IPS DF 4.7 (cell line): ENCODE measurements around the gene MIPOL1.
"Not testable (repeated sequence)": the region's sequence is repeated elsewhere in the genome, so short reads cannot be mapped to it uniquely, and the experiment has no call there.

Experiments
- DNase-seq: peaks from one replicate; pipeline ENCODE4 v3.0.0-alpha.2; 2013; ENCODE audit warnings: low spot score; ENCODE audit errors: extremely low read depth

The MIPOL1 gene

DNA sequence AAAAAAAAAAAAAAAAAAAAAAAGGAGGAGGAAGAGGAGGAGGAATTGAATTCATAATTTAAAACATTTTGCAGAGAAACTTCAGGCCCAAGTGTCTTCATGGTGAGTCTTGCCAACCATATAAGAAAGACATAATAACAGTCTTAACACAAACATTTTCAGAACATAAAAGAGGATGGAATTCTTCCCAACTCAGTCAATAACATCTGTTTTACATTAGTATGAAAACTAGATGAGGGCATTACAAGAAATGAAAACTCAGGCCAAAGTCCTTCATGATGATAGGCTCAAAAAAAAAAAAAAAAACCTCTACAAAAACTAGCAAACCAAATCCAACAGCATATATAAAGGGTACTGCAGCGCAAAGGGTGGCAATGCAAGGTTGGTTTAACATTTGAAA is 245.7 kb downstream of the MIPOL1 start:
- DNase-seq: no peak

DNA sequence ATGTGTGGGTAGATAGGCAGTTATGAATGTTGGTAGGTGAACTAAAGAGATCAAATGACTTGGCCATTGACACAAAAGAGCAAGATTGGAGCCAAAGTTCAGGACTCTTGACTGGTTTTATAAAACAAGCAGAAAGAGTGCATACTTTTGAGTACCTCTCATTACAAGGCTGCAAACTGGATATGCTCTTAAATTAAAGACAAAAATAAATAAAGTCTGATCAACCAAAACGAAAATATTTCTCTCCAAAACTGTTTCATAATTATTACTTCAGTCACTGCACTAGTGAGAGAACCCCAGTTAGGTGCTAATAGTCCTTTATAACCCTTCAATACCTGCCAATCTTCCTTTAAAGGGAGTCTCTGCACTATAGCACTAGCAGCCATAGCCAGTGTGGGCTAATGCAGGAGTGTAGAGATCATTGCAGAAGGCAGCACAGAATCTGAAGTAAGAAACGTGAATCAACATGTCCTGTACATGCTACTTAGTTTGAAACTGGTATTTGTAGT is 250.2 kb downstream of the MIPOL1 start:
- no peak for DNase-seq

DNA sequence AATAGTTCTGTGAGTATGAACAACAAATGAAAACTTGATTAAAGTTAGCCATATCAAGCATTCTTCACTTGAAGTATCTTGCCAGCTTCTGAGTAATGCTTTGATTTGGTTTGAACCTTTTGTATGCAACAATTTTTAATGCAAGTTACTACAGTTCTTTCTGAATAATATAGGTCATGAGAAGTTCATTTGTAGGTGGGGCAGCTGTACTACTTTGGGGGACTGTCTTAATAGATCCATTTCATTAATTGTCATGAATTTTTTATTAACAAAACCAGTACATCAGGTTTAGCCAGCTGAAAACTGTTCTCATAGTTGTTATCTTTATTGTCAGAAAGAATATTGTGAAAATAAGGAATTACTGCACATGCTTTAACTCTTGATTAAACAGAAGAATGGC is 254.6 kb downstream of the MIPOL1 start:
- no peak for DNase-seq

DNA sequence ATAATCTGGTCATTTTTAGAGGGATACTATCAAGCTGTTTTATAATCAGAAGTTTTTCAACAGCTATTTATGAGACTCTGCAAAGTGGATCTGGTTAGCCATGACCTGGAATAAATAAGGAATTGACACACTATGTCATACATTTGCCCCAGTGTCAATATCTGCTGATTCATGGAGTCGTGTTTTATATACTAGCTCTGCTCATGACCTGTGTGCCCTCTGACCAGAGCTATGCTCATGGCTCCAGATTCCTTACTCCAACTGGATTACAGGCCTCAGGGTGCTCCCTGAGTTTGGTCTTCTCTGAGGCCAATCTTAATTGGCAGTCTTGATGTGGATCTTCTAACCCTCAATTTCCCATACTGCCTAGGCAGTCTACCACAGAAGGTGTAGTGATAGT is 256.2 kb downstream of the MIPOL1 start:
- no peak for DNase-seq

DNA sequence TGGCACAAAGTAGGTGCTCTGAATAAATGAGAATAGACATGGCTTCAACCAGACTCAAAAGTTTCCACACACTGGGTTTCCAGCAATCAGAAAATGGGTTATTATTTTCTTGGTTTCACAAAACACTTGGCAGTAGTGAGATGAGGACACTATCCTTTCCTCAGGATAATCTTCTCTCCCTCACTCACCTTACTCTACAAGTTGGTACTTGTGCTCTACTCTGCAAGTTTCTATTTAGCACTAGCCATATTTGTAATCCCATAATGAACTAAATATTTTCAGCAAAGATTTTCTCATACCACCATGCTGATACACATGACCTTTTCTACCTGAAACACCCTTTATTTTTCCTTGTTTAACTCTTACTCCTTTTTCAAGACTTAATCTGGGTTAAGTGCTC is 259.6 kb downstream of the MIPOL1 start:
- no peak for DNase-seq

DNA sequence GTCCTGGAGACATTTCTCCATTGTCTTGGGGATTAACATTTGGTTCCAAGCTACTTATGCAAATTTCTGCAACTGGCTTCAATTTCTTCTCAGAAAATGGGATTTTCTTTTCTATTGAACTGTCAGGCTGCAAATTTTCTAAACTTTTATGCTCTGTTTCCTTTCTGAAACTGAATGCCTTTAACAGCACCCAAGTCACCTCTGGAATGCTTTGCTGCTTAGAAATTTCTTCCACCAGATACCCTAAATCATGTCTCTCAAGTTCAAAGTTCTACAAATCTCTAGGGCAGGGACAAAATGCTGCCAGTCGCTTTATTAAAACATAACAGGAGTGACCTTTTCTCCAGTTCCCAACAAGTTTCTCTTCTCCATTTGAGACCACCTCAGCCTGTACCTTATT is 264.7 kb downstream of the MIPOL1 start:
- not testable (repeated sequence) for DNase-seq

DNA sequence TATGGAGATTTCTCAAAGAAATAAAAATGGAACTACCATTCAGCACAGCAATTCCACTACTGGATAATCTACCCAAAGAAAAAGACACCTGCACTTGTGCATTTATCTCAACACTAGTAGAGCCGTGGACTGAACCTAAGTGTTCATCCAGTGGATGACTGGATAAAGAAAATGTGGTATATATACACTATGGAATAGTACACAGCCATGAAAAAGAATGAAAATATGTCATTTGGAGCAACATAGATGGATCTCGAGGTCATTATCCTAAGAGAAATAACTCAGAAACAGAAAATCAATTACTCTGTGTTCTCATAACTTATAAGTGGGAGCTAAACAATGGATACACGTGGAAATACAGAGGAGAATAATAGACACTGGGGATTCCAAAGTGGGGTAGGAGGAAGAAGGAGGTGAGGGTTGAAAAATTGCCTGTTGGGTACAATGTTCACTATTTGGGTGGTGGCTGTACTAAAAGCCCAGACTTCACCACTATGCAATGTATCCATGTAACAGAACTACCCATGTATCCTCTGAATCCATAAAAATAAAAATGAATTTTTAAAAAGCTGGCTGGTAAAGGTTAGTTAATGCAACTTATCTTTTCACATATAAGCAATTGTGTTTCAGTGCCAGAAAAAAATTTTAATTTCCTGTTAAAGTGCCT is 266.6 kb downstream of the MIPOL1 start:
- DNase-seq: no peak

DNA sequence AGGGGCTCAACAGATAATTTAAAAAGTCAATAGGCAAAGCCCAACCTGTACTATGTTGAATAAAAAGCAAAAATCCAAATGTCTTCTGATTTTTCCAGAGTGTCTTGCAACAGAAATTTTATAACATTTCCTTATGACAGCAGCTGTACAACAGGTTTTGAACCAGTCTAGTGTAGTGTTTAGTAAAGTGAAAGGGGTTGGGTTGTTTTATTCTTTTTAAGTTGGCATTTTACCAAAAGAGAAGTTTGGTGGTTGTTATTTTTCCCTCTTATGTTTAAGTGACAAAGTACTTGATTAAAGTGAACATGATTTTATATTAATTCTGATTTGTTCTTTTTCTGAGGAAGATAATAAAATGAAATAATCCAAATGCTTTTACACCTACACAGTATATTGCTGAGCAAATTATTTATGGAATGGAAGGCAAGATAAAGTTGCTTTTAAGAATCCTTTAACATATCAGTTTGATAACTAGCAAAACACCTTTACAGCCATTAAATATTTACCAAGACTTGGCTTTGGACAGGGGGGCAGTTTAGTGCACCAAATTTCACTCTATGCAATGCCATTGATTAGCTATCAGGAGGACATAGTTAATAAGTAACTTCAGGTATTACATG is 268.4 kb downstream of the MIPOL1 start:
- DNase-seq: no peak

DNA sequence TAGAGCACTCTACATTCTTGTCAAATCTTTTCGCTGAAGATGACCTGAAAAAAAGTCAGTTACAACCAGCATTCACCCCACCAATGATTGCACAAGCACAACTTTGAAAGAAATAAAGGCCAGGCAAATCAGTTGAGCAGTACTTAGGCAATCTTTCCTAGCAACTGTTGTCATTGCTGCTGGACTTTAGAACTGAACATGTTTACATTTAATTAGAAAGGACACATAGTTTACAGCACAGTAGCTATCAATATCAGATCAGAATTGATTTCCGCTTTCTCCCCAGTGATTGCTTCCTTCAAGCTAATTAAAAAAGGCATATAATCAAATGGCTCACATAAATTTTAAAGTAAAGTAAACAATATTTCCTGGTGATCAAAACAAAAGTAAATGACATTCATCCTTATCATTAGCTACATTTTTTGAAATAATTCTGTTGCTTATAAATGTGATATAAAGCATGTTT is 268.9 kb downstream of the MIPOL1 start:
- DNase-seq: no peak

DNA sequence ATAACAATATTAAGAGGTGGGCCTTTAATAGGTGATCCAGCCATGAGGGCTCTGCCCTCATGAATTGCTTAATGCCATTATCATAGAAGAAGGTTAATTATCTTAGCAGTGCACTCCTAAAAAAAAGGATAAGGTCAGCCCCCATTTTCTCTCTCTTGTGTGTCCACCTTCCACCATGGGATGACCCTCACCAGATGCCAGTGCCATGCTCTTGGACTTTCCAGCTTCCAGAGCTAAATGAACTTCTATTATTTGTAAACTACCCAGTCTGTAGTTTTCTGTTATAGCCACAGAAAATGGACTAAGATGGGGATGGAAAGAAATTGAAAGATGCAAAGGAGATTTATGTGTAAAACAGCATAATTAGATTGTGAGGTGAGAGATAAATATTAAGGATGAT is 271.9 kb downstream of the MIPOL1 start:
- DNase-seq: no peak

DNA sequence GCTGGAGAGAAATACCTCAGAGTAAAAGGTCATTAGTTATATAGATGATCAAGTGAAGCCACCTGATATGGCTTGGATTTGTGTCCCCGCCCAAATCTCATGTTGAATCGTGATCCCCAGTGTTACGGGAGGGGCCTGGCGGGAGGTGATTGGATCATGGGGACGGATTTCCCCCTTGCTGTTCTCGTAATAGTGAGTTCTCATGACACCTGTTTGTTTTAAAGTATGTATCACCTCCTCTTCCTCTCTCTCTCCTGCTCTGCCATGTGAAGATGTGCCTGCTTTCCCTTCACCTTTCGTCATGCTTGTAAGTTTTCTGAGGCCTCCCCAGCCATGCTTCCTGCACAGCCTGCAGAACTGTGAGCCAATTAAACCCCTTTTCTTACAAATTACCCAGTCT is 272.5 kb downstream of the MIPOL1 start:
- no peak for DNase-seq

DNA sequence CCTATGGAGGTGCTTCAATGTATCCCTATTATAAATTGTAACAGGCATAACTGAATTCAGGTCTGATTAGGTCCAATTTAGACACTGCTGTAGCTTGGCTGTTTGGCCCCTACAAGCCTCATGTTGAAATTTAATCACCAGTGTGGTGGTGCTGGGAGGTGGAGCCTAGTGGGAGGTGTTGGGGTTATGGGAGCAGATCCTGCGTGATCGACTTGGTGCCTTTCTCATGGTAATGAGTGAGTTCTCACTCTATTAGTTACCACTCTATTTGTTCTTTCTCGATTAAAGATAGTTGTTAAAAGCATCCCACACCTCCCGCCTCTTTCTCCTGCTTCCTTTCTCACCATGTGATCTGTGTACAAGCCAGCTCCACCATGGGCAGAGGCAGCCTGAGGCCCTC is 275.2 kb downstream of the MIPOL1 start:
- no peak for DNase-seq

DNA sequence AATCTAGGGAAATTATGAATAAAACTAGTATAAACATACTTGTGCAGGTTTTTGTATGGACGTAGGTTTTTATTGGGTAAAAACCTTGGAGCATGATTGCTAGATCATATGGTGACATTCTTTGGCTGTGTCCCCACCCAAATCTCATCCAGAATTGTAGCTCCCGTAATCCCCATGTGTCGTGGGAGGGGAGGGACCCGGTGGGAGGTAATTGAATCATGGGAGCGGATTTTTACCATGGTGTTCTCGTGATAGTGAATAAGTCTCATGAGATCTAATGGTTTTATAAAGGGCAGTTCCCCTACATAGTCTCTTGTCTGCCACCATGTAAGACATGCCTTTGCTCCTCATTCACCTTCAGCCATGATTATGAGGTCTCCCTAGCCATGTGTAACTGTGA is 276.5 kb downstream of the MIPOL1 start:
- no peak for DNase-seq

DNA sequence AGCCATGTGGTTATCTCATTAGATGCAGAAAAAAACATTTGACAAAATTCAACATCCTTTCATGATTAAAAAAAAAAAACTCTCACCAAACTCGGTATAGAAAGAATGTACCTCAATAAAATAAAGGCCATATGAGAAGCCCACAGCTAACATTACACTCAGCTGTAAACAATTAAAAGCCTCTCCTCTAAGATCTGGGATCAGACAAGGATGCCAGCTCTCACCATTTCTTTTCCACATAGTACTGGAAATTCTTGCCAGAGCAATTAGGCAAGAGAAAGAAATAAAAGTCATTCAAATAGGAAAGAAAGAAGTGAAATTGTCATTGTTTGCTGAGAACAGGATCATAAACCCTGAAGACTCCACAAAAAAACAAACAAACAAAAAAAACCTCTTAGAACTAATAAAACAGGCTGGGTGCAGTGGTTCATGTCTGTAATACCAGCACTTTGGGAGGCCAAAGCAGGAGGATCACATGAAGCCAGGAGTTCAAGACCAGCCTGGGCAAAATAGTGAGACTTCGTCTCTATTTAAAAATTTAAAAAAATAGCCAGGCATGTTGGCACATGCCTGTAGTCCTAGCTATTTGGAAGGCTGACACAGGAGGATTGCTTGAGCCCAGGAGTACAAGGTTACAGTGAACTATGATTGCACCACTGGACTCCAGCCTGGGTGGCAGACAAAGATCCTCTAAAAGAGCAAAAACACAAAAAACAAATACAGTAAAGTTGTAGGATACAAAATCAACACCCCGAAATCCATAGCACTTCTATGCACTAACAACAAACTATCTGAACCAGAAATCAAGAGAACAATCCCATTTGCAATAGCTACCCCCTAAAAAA is 282.9 kb downstream of the MIPOL1 start:
- DNase-seq: no peak

DNA sequence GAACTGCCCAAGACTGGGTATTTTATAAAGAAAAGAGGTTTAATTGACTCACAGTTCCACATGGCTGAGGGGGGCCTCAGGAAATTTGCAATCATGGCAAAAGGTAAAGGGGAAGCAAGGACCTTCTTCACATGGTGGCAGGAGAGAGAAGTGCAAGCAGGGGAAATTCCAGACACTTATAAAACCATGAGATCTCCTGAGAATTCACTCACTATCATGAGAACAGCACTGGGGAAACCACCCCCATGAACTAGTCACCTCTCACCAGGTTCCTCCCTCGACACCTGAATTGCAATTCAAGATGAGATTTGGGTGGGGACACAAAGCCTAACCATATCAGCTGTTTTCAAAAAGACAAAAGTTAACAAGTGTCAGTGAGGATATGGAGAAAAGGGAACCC is 284.7 kb downstream of the MIPOL1 start:
- no peak for DNase-seq

DNA sequence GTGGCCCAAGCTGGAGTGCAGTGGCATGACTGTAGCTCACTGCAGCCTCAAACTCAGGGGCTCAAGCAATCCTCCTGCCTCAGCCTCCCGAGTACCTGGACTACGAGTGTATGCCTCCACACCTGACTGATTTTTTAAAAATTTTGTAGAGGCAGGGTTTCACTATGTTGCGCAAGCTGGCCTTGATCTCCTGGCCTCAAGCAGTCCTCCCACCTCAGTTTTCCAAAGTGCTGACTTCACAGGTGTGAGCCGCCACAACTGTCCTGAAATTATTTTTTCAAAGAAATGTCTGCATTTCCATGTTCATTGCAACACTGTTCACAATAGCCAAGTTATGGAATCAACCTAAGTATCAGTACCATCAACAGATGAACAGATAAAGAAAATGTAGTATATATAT is 285.9 kb downstream of the MIPOL1 start:
- DNase-seq: no peak

DNA sequence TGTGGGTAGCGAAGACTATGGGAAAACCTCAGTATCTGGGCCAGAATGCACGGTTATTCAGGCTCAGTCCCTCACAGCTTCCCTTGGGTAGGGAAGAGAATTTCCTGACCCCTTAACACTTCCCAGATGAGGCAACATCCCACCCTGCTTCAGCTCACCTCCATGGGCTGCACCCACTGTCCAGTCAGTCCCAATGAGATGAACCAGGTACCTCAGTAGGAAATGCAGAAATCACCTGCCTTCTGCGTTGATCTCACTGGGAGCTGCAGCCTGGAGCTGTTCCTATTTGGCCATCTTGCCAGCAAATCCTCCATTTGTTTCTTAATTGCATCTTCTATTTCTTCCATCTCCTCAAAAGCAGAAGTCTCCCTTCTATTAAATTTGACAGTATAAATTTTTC is 292.9 kb downstream of the MIPOL1 start:
- no peak for DNase-seq

DNA sequence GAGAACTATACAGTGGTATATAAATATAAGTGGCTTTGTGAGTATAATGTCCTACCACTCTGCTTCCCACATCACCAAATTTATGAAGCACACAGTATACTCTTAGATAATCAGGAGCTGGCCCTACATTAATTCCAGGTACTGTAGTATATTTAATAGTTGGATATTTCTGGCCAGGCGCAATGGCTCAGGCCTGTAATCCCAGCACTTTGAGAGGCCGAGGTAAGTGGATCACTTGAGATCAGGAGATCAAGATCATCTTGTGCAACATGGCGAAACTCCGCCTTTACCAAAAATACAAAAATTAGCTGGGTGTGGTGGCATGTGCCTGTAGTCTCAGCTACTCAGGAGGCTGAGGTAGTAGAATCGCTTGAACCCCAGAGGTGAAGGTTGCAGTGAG is 293.3 kb downstream of the MIPOL1 start:
- DNase-seq: no peak

DNA sequence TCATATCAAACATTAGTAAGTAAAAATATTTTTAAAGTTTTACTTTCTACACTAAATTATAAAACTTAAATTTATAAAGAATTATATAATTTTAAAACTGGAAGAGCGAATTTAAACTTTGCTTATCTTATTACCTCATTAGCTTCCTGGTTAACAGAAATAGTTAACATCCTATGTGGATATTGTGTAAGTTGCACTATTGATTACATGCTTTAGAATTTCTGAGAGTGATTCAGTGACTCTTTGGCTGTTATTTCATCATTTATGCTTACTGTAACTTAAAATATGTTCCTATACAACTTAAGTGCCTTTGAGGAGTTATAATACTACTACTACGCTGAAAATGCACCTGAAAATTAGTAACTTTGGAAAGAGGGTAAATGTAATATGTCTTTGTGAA is 295.9 kb downstream of the MIPOL1 start:
- no peak for DNase-seq

DNA sequence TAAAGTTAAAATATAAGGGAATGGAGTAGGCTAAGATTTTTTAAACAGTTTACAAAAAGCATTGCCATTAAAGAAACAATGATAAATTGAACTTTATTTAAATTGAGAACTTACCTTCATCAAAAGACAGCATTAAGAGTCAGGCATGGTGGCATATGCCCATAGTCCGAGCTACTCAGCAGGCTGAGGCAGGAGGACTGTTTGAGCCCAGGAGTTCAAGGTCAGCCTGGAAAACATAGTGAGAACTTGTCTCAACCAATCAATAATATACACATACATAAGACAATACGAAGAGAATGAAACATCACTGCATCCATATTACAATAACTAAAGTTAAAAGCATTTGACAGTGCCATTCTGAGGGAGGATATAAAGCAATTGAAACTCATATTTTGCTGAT is 299.7 kb downstream of the MIPOL1 start:
- DNase-seq: no peak

DNA sequence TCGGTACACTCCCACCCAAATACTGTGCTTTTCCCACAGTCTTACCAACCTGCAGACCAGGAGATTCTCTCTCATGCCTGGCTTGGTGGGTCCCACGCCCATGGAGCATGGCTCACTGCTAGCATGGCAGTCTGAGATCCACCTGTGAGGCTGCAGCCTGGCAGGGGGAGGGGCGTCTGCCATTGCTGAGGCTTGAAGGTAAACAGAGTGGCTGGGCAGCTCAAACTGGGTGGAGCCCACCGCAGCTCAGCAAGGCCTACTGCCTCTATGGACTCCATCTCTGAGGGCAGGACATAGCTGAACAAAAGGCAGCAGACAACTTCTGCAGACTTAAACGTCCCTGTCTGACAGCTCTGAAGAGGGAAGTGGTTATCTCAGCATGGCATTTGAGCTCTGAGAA is 304.1 kb downstream of the MIPOL1 start:
- DNase-seq: no peak

DNA sequence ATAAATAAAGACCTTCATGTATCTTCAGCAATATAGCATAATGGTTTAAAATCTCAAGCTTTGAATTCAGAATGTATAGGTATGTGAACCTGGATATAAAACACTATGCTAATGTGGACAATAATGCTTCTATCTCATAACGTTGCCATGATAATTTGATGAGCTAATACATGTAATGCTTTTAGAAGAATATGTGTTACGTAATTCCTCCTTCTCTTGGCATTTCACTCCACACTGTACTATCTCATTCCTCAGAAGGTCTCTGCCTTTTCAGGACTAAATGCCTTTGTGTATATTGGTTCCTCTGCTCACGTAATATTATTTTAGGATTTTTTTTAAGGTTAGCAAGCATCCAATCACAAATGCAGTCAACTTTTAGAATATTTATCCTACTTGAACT is 310.8 kb downstream of the MIPOL1 start:
- no peak for DNase-seq
